Uterus (tissue), 4 donors: ENCODE results near the gene CSPG4. TPM values are rescaled to one million over a fixed set of nuclear protein-coding genes. Genes with fewer than 3 reads are reported as not detected.
"Not testable (repeated sequence)": the region's sequence is repeated elsewhere in the genome, so short reads cannot be mapped to it uniquely, and the experiment has no call there.

Experiments
- DNase-seq, 2 donors: peaks; one replicate each; pipeline ENCODE4 v3.0.0-alpha.2; 2019 to 2020
- H3K27ac ChIP-seq, 2 donors: fragments of 200-600 bp; sonication (generic); 1 replicate in 1 of 2; 2 replicates in 1 of 2; pipeline ENCODE4 v1.5.1; 2016 to 2018
- H3K27me3 ChIP-seq, 2 donors: fragments of 200-600 bp; sonication (generic); one replicate each; pipeline ENCODE4 v1.5.1; 2018 to 2019; ENCODE audit warnings: control low read depth in 1 of 2
- H3K36me3 ChIP-seq, 2 donors: fragments of 200-600 bp; sonication (generic); one replicate each; pipeline ENCODE4 v1.5.1; 2019; ENCODE audit warnings: control low read depth in 1 of 2
- H3K4me1 ChIP-seq, 2 donors: fragments of 200-600 bp; sonication (generic); one replicate each; pipeline ENCODE4 v1.5.1; 2018 to 2019; ENCODE audit warnings: control low read depth in 1 of 2
- H3K4me3 ChIP-seq, 2 donors: fragments of 200-600 bp; sonication (generic); 1 replicate in 1 of 2; 2 replicates in 1 of 2; pipeline ENCODE4 v1.5.1; 2018 to 2019; ENCODE audit warnings: mild to moderate bottlenecking in 1 of 2
- H3K9me3 ChIP-seq, 2 donors: fragments of 200-600 bp; sonication (generic); one replicate each; pipeline ENCODE4 v1.5.1; 2019; ENCODE audit warnings: control low read depth in 1 of 2
- POLR2A ChIP-seq, 2 donors: fragments of 450-650 bp; IDR thresholded peaks; one replicate each; pipeline ENCODE4 v1.6.1; 2016; ENCODE audit warnings: antibody characterized with exemption in 2 of 2, mild to moderate bottlenecking in 1 of 2, moderate library complexity in 1 of 2
- intact Hi-C: fragments of 100-400 bp; cut with DNase I; formaldehyde crosslinking; loops from one replicate; pipeline ENCODE4 v1.15.1; 2023; ENCODE audit warnings: low total_unique reads
- total RNA-seq, 4 donors: library from RNA; depleted of rRNA in 3 of 4; stranded (reverse); fragments of >200 nt in 3 of 4; gene quantifications; one replicate each; pipeline versions ENCODE4 v1.1.0 to v1.2.4, GENCODE V29; 2014 to 2023
- TF ChIP-seq, protein P1 (sequence below), 4 experiments: fragments of 200-600 bp in 2 of 4; fragments of 450-650 bp in 2 of 4; sonication (generic) in 2 of 4; IDR thresholded peaks; one replicate each; pipeline ENCODE4 v1.5.1; 2016 to 2019; ENCODE audit warnings: antibody characterized with exemption in 4 of 4, mild to moderate bottlenecking in 2 of 4, moderate library complexity in 1 of 4
- donor health status: DM: yes; HTN: yes; CAD: no.

The CSPG4 gene
- total RNA-seq, 4 donors from 2014 or later = 10.3 to 62.4 (median 46.7) TPM

DNA sequence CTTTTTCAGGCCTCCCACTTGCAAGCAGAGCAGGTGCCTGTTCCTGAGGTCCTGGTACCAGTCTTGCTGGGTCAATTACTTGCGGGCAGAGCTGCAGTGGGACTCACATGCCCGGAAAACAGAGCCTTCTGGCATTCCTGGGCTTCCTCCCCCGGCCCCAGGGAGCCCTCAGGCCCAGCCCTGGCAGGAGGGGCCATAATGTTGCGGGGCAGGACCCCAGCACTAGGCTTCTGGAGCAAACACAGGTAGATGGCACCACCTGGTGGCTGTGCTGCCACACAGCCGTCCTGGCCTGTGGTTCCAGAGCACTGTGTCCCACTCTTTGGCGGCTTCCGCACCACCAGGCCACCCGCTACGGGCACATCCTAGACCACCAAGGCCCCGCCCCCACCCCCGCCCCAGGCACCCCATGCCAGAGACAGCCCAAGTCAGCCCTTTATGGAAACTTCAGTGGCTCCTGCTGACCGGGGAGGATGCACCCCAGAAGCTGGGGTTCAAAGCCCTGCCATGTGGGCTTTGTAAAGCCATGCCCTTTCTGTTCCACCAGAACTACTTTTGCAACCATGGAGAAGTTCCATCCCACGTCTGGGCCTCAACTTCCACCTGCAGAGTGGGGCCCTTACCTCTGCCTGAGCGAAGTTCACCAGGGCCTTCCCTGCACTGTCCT, 28.9 kb downstream of the CSPG4 start:
- intact Hi-C loops = loop anchor here (5.0 kb wide), 1 partner anchor 46 kb away; no protein-coding TSS in a partner anchor
- TF ChIP-seq, protein P1, sequence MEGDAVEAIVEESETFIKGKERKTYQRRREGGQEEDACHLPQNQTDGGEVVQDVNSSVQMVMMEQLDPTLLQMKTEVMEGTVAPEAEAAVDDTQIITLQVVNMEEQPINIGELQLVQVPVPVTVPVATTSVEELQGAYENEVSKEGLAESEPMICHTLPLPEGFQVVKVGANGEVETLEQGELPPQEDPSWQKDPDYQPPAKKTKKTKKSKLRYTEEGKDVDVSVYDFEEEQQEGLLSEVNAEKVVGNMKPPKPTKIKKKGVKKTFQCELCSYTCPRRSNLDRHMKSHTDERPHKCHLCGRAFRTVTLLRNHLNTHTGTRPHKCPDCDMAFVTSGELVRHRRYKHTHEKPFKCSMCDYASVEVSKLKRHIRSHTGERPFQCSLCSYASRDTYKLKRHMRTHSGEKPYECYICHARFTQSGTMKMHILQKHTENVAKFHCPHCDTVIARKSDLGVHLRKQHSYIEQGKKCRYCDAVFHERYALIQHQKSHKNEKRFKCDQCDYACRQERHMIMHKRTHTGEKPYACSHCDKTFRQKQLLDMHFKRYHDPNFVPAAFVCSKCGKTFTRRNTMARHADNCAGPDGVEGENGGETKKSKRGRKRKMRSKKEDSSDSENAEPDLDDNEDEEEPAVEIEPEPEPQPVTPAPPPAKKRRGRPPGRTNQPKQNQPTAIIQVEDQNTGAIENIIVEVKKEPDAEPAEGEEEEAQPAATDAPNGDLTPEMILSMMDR (IDR thresholded peaks at IDR 0.05) = peak; percentile 66 to 82 (median 78)
- H3K36me3 ChIP-seq = not testable (repeated sequence)

DNA sequence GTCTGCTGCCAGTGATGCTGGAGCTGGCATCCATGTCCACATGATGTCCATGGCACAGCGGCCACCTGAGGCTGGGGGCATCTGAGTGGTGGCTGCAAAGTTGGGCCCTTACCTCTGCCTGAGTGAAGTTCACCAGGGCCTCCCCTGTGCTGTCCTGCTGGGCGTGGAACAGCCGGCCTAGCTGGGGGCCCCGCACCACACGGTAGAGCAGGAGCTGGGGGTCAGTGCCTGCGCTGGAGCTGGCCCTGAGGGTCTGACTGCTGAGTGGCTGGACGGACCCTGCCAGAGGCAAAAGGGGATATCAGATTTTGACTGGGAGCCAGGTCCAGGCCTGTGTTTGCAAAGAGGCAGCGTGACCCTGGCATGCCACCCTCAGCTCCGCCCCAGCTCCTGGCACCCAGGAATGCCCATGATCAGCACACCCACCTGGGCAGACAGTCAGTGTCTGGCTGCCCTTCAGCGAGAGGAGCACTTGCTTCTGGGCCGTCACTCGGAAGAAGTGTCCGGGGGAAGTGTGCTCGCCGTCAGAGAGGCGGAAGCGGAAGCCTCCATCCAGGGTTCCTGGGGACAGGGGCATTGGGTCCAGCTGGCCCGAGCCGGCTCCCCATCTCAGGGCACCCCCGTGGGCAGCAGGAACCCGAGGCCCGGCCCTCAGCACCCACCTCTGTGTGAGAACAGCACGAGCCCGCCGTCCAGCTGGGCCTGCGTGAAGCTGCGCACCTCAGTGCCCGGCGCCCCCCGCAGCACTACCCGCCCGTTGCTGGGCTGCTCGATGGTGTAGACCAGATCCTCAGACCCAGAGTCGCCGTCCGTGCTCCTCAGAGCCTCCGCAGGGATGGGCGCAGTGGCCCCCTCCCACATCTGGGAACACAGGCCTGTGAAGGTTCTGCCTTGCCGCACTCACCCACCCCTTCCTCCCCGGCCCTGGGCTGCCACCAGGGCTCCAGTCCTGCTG, 30.2 kb downstream of the CSPG4 start:
- no peaks in the 10 kb centered on the region for H3K36me3 ChIP-seq
- H3K27ac ChIP-seq = no peak overlapping the region

More for the DNA sequence above, 28.9 kb downstream of the CSPG4 start:
- not testable (repeated sequence) for H3K4me1 ChIP-seq, H3K9me3 ChIP-seq, H3K27me3 ChIP-seq, H3K4me3 ChIP-seq, H3K27ac ChIP-seq
- DNase-seq = peak; percentile 69 to 73

DNA sequence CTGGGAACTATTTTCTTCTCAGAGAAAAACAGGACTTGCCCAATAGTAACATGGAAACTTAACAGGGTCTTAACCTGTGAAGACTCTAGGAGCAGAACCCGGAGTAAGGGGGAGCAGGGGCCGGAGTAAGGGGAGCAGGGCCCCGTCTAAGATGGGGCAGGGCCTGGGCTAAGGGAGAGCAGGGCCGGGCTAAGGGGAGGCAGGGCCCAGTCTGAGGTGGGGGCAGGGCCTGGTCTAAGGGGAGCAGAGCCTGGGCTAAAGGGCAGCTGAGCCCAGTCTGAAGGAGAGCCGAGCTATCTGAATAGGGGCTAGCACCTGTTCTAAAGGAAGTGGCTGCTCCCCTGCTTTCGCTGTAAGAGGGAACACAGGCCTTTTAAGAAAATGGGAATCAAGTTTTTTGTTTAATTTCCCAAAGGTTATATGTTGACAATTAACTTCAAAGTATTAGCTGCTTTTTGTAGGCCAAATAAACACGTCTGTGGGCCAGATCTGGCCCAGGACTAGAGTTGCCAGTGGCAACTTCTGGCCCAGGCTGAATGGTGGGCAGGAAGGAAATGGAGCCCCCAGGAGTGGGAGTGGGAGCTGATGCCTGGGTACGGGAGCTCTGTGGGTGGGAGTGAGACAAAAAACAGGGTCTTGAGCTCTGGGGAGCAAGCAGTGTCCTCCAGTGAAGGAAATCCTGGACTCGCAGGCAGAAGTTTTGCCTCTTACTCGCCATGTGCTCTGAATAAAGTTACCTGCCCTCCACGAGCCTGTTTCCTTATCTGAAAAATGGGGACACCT, 32.5 kb downstream of the CSPG4 start:
- no peaks in the 10 kb centered on the region for H3K36me3 ChIP-seq
- DNase-seq = no peak
- no peaks in the 10 kb centered on the region for H3K4me1 ChIP-seq
- TF ChIP-seq, protein P1 (IDR thresholded peaks at IDR 0.05) = no peak
- TF ChIP-seq POLR2A (IDR thresholded peaks at IDR 0.05) = no peak
- H3K9me3 ChIP-seq = no peaks in the 10 kb centered on the region
- H3K4me3 ChIP-seq = no peak overlapping the region
- no peaks in the 10 kb centered on the region for H3K27me3 ChIP-seq
- intact Hi-C loops = loop anchor here (5.0 kb wide), 1 partner anchor 43 kb away; no protein-coding TSS in a partner anchor
- no peak overlapping the region for H3K27ac ChIP-seq

More for the DNA sequence above, 30.2 kb downstream of the CSPG4 start:
- H3K4me3 ChIP-seq = no peak overlapping the region
- TF ChIP-seq, protein P1 (IDR thresholded peaks at IDR 0.05) = no peak
- no peak for TF ChIP-seq POLR2A (IDR thresholded peaks at IDR 0.05)
- no peak for DNase-seq
- no peaks in the 10 kb centered on the region for H3K27me3 ChIP-seq
- no peaks in the 10 kb centered on the region for H3K9me3 ChIP-seq
- intact Hi-C loops = loop anchor here (5.0 kb wide), 1 partner anchor 45 kb away; no protein-coding TSS in a partner anchor
- no peaks in the 10 kb centered on the region for H3K4me1 ChIP-seq

DNA sequence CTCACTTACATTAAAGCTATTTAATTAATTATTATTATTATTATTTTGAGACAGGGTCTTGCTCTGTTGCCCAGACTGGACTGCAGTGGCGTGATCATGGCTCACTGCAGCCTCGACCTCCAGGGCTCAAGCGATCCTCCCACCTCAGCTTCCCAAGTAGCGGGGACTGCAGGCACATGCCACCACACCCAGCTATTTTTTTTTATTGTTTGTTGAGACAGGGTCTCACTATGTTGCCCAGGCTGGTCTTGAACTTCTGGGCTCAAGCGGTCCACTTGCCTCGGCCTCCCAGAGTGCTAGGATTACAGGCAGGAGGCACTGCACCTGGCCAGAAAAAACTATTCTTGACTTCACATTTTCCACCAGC, 34.3 kb downstream of the CSPG4 start:
- H3K4me3 ChIP-seq, H3K27me3 ChIP-seq, H3K4me1 ChIP-seq, intact Hi-C loops, H3K9me3 ChIP-seq, H3K36me3 ChIP-seq, DNase-seq, H3K27ac ChIP-seq: not testable (repeated sequence)

DNA sequence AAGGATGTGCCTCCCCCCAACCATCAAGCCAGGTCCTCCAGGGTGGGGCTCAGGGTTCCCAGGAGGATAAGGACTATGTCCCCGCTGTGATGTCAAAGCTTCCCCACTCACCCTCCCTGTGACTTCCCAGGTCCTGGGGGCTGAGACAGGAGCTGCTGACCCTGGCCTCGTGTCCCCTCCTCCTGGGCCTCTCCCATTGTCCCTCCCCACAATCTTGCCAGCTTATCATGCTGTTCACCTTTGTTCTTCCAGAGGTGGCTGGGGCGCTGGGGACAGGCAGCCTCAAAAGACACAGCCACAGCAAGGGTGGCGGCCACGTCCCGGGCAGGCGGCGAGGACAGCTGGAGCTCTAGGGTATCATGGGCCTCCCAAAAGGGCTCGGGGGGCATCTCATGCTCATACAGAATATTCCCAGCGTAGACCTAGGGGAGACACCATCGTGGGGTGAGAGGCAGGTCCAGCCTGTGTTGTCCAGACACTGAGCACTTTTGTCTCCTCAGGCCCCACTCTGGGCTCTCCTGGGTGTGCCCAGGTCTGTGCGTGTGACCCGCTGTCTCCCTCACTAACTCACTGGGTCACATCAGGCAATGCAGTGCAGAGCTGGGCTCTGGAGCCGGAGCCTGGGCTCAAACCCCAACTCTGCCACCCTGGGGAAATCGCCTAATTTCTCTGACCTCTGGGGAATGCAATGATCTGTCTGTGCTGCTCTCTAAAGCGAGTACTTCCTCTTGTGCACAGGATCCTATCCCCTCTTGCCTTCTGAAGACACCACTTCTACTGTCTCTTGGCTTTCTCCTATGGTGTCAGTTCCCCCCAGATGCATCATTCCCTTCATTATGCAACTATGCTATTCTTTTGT, 35.0 kb downstream of the CSPG4 start:
- no peak for TF ChIP-seq POLR2A (IDR thresholded peaks at IDR 0.05)
- TF ChIP-seq, protein P1 (IDR thresholded peaks at IDR 0.05) = no peak
- intact Hi-C loops = no loop called here
- Histone ChIP-seq H3K4me1 (peaks cover 0 to 16% of the 10 kb centered on the region in 2 donors), H3K27me3 (no peaks in the 10 kb centered on the region), H3K4me3 (no peak overlapping the region), H3K9me3 (no peaks in the 10 kb centered on the region), H3K36me3 (no peaks in the 10 kb centered on the region), H3K27ac (no peak overlapping the region)
- DNase-seq = no peak
